Stimulated activated CD8-positive, alpha-beta memory T cell treated with anti-CD3 and anti-CD28 coated beads, Interleukin-15, amount 100 ng/mL, for 1 hour (primary cell): ENCODE data around the gene SYP.
"Not testable (repeated sequence)": the region's sequence is repeated elsewhere in the genome, so short reads cannot be mapped to it uniquely, and the experiment has no call there.

Experiments
- DNase-seq: peaks from one replicate; pipeline ENCODE4 v3.0.0-alpha.2; 2020; ENCODE audit warnings: low read depth

SYP gene

GRCh38 chrX:49166914-49167739 is 32.9 kb downstream of the SYP start:
- DNase-seq = no peak

- DNase-seq = no peak
Observed at GRCh38 chrX:49165901-49166881, 33.8 kb downstream of the SYP start.

GRCh38 chrX:49164589-49165360 is 35.2 kb downstream of the SYP start:
- DNase-seq = no peak

- DNase-seq = peak; percentile 55
Observed at GRCh38 chrX:49163555-49164419, 36.2 kb downstream of the SYP start.

GRCh38 chrX:49162620-49163019 is 37.4 kb downstream of the SYP start, which contains the start of gene MAGIX:
TSS of gene MAGIX (plus strand) at chrX:49162758. CDS start at chrX:49162890, 132 bp downstream.
- no peak for DNase-seq

GRCh38 chrX:49161632-49162031 is 38.4 kb downstream of the SYP start:
- DNase-seq = no peak

GRCh38 chrX:49160908-49161307 is 39.1 kb downstream of the SYP start:
- no peak for DNase-seq

GRCh38 chrX:49157194-49157593 is 42.8 kb downstream of the SYP start:
- DNase-seq = no peak

GRCh38 chrX:49155900-49156837 is 43.8 kb downstream of the SYP start:
- peak; percentile 63 for DNase-seq

GRCh38 chrX:49155243-49155899 is 44.6 kb downstream of the SYP start:
- DNase-seq = no peak

- DNase-seq = no peak
Observed at GRCh38 chrX:49153467-49153866, 46.5 kb downstream of the SYP start.

- not testable (repeated sequence) for DNase-seq
Observed at GRCh38 chrX:49149291-49149690, 50.7 kb downstream of the SYP start.

- not testable (repeated sequence) for DNase-seq
Observed at GRCh38 chrX:49148390-49149100, 51.4 kb downstream of the SYP start.

GRCh38 chrX:49147936-49148335 is 52.1 kb downstream of the SYP start:
- DNase-seq = no peak

GRCh38 chrX:49147282-49147681 is 52.7 kb downstream of the SYP start:
- DNase-seq = no peak

GRCh38 chrX:49143154-49143553 is 56.8 kb downstream of the SYP start:
- not testable (repeated sequence) for DNase-seq

GRCh38 chrX:49142264-49142663 is 57.7 kb downstream of the SYP start:
- DNase-seq = not testable (repeated sequence)

GRCh38 chrX:49139713-49140112 is 60.3 kb downstream of the SYP start:
- no peak for DNase-seq
